PFSK-1 (cell line): ENCODE results near the gene WDFY3.

Source experiments
- FOXP2 ChIP-seq: optimal IDR thresholded peaks from 2 replicates; pipeline ENCODE3; 2011; ENCODE audit warnings: borderline replicate concordance, control low read depth, inconsistent platforms; ENCODE audit not compliant: insufficient read depth; ENCODE audit errors: extremely low read length, extremely low read depth
- POLR2AphosphoS5 ChIP-seq: IDR thresholded peaks from 2 replicates; pipeline ENCODE4 v1.6.1; 2012; ENCODE audit warnings: low read depth, mild to moderate bottlenecking, control low read depth, low read length, moderate library complexity
- SIN3A ChIP-seq: IDR thresholded peaks from 2 replicates; pipeline ENCODE4 v1.6.1; 2012; ENCODE audit warnings: mild to moderate bottlenecking, low read length, moderate library complexity, borderline replicate concordance; ENCODE audit not compliant: insufficient read depth
- TAF1 ChIP-seq: IDR thresholded peaks from 2 replicates; pipeline ENCODE4 v1.6.1; 2012; ENCODE audit warnings: low read length, control low read depth, borderline replicate concordance; ENCODE audit not compliant: insufficient read depth
- TF ChIP-seq, protein P1 (sequence below), 2 experiments: IDR thresholded peaks; 2 replicates each; pipeline versions ENCODE4 v1.6.1 to v1.8.0; 2011 to 2012; ENCODE audit warnings: low read depth in 2 of 2, low read length in 2 of 2, control low read depth in 1 of 2, inconsistent platforms in 1 of 2, mild to moderate bottlenecking in 1 of 2, moderate library complexity in 1 of 2; ENCODE audit not compliant: insufficient read depth in 1 of 2

Gene WDFY3

DNA sequence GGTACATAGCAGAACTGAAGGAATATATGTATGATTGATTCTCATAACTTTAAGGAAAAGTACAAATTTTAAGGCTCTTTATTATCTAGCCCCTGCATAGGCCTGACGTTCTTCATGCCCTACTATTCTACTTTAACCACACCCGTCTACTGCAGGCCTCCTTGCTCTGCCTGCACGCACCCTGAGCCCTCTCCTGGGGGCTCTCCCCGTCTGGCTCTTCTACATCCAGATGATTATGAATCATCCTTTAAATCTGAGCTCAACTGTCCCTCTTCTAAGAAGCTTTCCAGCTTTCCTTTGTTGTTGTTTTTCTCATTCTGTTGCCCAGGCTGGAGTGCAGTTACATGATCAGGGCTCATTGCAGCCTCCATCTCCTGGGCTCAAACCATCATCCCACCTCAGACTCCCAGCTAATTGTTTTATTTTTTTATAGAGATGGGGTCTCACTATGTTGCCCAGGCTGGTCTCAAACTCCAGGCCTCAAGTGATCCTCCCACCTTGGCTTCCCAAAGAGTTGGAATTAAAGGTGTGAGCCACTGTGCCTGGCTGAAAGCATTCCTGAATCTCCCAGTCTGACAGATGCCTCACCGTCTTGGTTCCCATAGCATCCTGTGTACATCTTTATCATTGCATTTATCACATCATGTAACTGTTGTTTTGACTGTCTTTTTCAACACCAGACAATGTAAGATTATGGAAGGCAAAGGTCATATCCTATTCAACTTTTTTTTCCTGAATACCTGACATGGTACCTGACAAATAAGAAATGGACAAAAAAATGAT lies 89.2 kb downstream of the WDFY3 start:
- TF ChIP-seq, protein P1, sequence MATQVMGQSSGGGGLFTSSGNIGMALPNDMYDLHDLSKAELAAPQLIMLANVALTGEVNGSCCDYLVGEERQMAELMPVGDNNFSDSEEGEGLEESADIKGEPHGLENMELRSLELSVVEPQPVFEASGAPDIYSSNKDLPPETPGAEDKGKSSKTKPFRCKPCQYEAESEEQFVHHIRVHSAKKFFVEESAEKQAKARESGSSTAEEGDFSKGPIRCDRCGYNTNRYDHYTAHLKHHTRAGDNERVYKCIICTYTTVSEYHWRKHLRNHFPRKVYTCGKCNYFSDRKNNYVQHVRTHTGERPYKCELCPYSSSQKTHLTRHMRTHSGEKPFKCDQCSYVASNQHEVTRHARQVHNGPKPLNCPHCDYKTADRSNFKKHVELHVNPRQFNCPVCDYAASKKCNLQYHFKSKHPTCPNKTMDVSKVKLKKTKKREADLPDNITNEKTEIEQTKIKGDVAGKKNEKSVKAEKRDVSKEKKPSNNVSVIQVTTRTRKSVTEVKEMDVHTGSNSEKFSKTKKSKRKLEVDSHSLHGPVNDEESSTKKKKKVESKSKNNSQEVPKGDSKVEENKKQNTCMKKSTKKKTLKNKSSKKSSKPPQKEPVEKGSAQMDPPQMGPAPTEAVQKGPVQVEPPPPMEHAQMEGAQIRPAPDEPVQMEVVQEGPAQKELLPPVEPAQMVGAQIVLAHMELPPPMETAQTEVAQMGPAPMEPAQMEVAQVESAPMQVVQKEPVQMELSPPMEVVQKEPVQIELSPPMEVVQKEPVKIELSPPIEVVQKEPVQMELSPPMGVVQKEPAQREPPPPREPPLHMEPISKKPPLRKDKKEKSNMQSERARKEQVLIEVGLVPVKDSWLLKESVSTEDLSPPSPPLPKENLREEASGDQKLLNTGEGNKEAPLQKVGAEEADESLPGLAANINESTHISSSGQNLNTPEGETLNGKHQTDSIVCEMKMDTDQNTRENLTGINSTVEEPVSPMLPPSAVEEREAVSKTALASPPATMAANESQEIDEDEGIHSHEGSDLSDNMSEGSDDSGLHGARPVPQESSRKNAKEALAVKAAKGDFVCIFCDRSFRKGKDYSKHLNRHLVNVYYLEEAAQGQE (IDR thresholded peaks at IDR 0.05; ENCODE audit: insufficient read depth in 1 of 2, low read depth in 2 of 2, low read length in 2 of 2): no peak
- TF ChIP-seq TAF1 (no peak), SIN3A (no peak), POLR2AphosphoS5 (no peak), FOXP2 (no peak)

DNA sequence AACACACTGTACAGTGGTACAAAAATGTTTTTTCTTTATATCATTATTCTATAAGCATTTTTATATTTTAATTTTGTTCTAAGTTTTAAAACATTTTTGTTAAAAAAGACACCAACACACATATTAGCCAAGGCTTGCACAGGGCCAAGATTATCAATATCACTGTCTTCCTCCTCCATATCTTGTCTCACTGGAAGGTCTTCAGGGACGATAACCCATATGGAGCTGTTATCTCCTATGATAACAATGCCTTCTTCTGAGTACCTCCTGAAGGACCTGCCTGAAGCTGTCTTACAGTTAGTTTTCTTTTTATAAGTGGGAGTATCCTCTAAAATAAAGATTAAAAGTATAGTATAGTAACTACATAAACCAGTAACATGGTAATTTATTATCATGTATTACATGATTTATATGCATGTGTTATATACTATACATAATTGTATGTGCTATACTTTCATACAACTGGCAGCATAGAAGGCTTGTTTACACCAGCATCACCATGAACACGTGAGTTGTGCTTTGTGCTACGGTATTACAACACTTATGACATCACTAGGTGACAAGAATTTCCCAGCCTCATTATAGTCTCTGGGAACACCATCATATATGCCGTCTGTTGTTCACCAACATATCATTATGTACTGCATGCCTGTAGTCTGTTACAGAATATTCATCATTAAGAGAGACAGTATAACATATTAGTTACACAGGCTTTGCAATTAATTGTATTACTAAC lies 90.7 kb downstream of the WDFY3 start:
- no peak for TF ChIP-seq POLR2AphosphoS5
- no peak for TF ChIP-seq SIN3A
- TF ChIP-seq, protein P1 (IDR thresholded peaks at IDR 0.05; ENCODE audit: insufficient read depth in 1 of 2, low read depth in 2 of 2, low read length in 2 of 2): no peak
- no peak for TF ChIP-seq FOXP2
- no peak for TF ChIP-seq TAF1

DNA sequence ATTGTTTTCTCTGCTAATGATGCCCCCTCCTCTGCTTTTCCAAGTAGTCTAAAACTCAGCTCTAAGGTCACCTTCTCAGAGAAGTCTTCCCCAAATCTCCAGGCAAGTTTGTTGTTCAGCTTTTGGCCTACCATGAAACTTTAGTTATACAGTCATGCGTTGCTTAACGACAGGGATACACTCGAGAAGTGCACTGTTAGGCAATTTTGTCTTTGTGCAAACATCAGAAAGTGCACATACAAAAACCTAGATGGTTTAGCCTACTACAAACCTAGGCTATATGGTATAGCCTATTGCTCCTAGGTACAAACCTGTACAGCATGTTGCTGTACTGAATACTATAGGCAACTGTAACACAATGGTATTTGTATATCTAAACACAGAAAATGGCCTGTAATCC lies 91.9 kb downstream of the WDFY3 start:
- TF ChIP-seq SIN3A (no peak), TAF1 (no peak)
- TF ChIP-seq, protein P1 (IDR thresholded peaks at IDR 0.05; ENCODE audit: insufficient read depth in 1 of 2, low read depth in 2 of 2, low read length in 2 of 2): no peak

DNA sequence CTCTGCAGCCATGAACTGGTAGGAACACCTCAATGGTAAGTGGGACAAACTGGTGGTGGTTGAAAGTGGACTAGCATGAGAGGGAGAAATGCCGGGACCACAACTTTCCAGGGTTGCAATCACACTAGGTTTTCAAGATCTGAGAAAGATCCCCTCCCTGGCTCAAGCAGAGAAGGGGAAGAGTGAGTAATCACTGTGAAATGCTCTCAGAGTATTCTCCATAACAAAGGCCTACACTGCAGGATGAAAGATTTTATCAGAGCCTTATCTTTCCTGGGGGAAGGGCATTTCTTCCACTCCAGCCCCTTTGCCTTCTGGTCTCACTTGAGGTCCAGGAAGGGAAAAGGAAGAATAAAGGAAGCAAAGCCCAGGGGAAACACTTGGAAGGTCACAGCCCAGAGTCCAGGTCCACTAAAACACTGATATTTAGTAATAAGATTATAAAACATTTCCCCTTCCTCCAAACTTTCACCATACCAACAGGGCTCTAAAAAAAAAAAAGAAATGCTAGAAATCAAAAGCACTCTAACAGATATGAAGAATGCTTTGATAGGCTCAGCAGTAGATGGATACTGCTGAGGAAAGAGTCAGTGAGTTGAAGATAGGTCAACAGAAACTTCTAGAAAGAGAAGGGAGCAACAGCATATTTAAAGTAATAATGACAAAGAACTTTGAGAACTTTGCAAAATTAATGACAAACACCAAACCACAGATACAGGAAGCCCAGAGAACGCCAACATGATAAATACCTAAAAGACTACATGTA lies 95.9 kb downstream of the WDFY3 start:
- TF ChIP-seq FOXP2 (no peak), TAF1 (no peak), SIN3A (no peak), POLR2AphosphoS5 (no peak)
- TF ChIP-seq, protein P1 (IDR thresholded peaks at IDR 0.05; ENCODE audit: insufficient read depth in 1 of 2, low read depth in 2 of 2, low read length in 2 of 2): no peak; a peak in 1 of 4 replicates
